AG09309 (cell line): Measurements from ENCODE around the gene RSL24D1.

Experiments
- DNase-seq: peaks from one replicate; pipeline ENCODE4 v3.0.0-alpha.2; 2010; ENCODE audit warnings: low read depth
- H3K4me3 ChIP-seq: 2 replicates; pipeline ENCODE4 v1.5.1; 2011; ENCODE audit warnings: mild to moderate bottlenecking, low read depth, low read length, moderate library complexity; ENCODE audit not compliant: control insufficient read depth
- TF ChIP-seq, protein P1 (sequence below): IDR thresholded peaks from 2 replicates; pipeline ENCODE4 v1.5.1; 2011; ENCODE audit warnings: mild to moderate bottlenecking, low read depth, low read length, inconsistent platforms; ENCODE audit not compliant: insufficient read depth, control insufficient read depth; ENCODE audit errors: missing control alignments

The RSL24D1 gene

DNA sequence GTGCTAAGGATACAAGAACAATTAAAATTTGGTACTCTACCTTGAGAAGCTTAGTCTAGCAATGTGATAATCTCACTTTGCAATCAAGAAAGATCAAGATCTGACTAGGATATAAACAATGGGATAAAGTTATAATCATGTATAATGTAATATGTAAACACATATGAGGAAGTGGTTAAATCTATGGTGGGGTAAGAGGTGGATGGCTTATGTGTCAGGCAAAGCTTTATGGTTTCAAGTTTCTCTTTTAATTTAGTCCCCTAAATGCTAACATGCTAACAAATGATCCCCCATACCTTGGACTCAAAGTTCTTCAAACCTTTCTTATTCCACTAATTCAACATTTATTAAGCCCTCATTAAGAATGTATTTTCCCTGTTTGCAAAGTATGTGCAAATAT, 2.5 kb downstream of the RSL24D1 start:
- H3K4me3 ChIP-seq = no peak overlapping the region
- no peak for DNase-seq
- TF ChIP-seq, protein P1, sequence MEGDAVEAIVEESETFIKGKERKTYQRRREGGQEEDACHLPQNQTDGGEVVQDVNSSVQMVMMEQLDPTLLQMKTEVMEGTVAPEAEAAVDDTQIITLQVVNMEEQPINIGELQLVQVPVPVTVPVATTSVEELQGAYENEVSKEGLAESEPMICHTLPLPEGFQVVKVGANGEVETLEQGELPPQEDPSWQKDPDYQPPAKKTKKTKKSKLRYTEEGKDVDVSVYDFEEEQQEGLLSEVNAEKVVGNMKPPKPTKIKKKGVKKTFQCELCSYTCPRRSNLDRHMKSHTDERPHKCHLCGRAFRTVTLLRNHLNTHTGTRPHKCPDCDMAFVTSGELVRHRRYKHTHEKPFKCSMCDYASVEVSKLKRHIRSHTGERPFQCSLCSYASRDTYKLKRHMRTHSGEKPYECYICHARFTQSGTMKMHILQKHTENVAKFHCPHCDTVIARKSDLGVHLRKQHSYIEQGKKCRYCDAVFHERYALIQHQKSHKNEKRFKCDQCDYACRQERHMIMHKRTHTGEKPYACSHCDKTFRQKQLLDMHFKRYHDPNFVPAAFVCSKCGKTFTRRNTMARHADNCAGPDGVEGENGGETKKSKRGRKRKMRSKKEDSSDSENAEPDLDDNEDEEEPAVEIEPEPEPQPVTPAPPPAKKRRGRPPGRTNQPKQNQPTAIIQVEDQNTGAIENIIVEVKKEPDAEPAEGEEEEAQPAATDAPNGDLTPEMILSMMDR = no peak

DNA sequence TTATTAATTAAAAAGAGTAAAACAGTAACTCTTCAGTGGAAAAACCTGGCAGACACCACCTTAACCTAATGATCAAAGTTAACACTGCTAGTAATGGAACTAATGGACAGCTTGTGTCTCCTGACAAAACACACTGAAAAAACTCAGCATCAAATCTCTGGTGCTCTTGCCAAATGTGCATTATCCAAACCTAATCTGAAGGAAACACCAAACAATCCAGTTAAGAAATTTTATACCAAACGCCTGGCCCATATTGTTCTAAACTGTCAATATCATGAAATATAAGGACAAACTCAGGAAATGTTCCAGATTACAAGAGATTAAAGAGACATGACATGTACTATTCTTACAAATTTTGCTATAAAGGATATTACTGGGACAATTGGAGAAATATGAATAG, 10.4 kb downstream of the RSL24D1 start:
- no peak for DNase-seq
- H3K4me3 ChIP-seq = no peak overlapping the region
- TF ChIP-seq, protein P1 = no peak

DNA sequence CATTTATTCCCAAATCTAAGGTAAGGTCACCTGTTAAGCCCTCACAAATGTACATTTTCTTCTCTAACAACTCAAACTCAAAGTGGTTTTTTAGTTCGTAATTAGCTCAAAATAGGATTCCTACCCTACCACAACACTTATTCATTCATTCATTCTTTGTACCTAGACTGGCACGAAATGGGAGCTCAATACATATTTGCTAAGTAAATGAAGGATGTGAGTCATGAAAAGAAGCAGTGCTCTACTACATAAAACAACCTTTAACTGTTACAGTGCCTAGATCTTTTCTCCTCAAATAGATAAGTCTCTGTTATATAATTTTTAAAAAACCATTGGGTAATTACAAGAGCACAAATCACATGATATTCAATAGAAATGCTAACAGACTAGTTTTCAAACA, 13.1 kb downstream of the RSL24D1 start:
- TF ChIP-seq, protein P1 = no peak
- no peak for DNase-seq
- no peak overlapping the region for H3K4me3 ChIP-seq

DNA sequence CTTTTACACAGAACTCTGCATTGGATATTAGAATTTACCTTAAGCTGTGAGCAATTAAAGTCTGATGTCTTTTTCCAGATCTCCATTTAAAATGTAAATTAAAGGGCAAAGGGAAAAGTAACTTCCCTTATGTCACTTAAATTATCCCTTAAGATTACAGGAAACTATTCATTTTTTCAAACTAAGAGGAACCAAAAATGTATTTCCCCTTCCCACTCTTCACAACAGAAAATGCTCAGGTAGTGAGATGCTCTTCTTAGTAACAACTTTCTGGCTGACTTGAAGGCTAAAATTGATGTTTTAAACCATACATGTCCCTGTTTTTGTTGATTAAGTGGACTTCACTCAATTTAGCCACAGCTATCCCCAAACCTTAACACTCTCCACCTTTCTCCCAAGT, 17.6 kb downstream of the RSL24D1 start:
- no peak overlapping the region for H3K4me3 ChIP-seq
- TF ChIP-seq, protein P1 = no peak
- no peak for DNase-seq

DNA sequence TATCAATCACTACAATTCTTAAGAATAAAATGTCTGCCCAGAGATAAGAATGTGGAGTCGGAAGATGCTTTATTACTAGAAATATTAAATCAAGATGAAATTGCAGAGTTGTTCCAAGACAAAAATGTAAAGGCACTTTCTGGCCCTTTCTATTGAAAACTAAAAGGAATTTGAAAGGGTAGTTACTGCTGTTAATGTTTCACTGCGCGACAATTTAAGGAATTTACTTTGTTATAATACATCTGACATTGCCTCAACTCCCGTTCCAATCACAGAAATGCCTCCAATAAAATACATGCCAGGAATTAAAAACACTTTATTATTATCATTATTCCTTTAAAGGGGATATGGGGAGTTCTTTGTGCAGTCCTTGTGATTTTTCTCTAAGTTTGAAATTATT, 26.4 kb downstream of the RSL24D1 start:
- TF ChIP-seq, protein P1 = no peak
- no peak for DNase-seq
- H3K4me3 ChIP-seq = no peak overlapping the region

DNA sequence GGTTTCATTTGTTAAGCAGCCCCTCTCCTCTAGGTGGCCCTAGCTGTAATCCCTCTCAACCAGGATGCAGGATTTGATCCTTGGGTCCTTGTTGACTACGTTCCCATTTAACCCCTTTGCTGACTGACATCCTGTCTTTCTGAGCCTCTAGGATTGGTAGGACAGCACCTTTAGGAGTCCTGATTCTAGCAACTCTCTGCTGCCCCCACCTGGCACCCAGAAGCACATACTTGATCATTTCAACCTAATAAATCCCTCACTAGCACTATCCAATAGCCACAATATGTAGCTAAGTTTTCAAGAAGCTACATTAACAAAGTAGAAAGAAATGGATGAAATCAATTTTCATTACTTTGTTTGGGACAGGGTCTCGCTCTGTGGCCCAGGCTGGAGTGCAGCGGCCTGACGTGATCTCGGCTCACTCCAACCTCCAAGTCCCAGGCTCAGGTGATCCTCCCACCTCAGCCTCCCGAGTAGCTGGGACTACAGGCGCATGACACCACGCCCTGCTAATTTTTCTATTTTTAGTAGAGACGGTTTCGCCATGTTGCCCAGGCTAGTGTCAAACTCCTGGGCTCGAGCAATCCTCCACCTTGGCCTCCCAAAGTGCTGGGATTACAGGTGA, 28.3 kb downstream of the RSL24D1 start:
- TF ChIP-seq, protein P1 = peak; percentile 86
- no peak overlapping the region for H3K4me3 ChIP-seq
- peak; percentile 13 for DNase-seq
